Naive thymus-derived CD4-positive, alpha-beta T cell (primary cell): ENCODE results near the gene AKT3. TPM values are rescaled to one million over a fixed set of nuclear protein-coding genes. Genes with fewer than 3 reads are reported as not detected.

Source experiments
- ATAC-seq: fragments of 150-1000 bp; cut with Tn5 transposase; 2 replicates; pipeline ENCODE4 v1.10.0; 2021; ENCODE audit warnings: mild to moderate bottlenecking, moderate library complexity
- CTCF ChIA-PET: fragments of 350-600 bp; sonication (Branson Sonifier 250); formaldehyde crosslinking; loops from one replicate; lab custom pipeline; 2021; ENCODE audit warnings: antibody characterized with exemption; lab: Charles Lee
- POLR2A ChIA-PET: fragments of 350-600 bp; sonication (Branson Sonifier 250); formaldehyde crosslinking; loops from one replicate; lab custom pipeline; 2021; ENCODE audit warnings: antibody characterized with exemption, inconsistent platforms; lab: Charles Lee
- DNase-seq, 9 donors: peaks; one replicate each; pipeline versions ENCODE4 v3.0.0 to v3.0.0-alpha.2; 2020 to 2022; ENCODE audit warnings: mixed read lengths in 1 of 9
- H3K27ac ChIP-seq: one replicate; pipeline ENCODE4 v1.7.0; 2013; ENCODE audit warnings: mild to moderate bottlenecking, low read depth, low read length, moderate library complexity
- H3K27me3 ChIP-seq, 2 donors: one replicate each; pipeline ENCODE4 v1.7.0; 2013; ENCODE audit warnings: low read length in 2 of 2, mild to moderate bottlenecking in 2 of 2, moderate library complexity in 2 of 2; ENCODE audit not compliant: control insufficient read depth in 2 of 2, insufficient read depth in 2 of 2
- H3K36me3 ChIP-seq, 3 experiments: 1 replicate in 2 of 3; 2 replicates in 1 of 3; pipeline ENCODE4 v1.7.0; 2013; ENCODE audit warnings: low read length in 3 of 3, mild to moderate bottlenecking in 3 of 3, moderate library complexity in 1 of 3; ENCODE audit not compliant: insufficient read depth in 3 of 3, control insufficient read depth in 2 of 3
- H3K4me1 ChIP-seq, 2 donors: one replicate each; pipeline ENCODE4 v1.7.0; 2013; ENCODE audit warnings: low read length in 2 of 2, mild to moderate bottlenecking in 2 of 2, moderate library complexity in 1 of 2; ENCODE audit not compliant: control insufficient read depth in 2 of 2, insufficient read depth in 2 of 2
- H3K4me3 ChIP-seq: 2 replicates; pipeline ENCODE4 v1.7.0; 2013; ENCODE audit warnings: mild to moderate bottlenecking, low read length
- H3K9me3 ChIP-seq, 3 experiments: 1 replicate in 2 of 3; 2 replicates in 1 of 3; pipeline ENCODE4 v1.7.0; 2013; ENCODE audit warnings: low read length in 3 of 3; ENCODE audit not compliant: control insufficient read depth in 2 of 3
- H3K27ac Mint-ChIP-seq, 9 donors: one replicate each; pipeline ENCODE4 v1.8.0; 2020 to 2022; ENCODE audit warnings: mixed read lengths in 9 of 9, mild to moderate bottlenecking in 8 of 9, moderate library complexity in 5 of 9, inconsistent platforms in 2 of 9
- H3K27me3 Mint-ChIP-seq, 5 donors: one replicate each; pipeline ENCODE4 v1.8.0; 2021 to 2022; ENCODE audit warnings: mixed read lengths in 5 of 5, mild to moderate bottlenecking in 1 of 5
- H3K36me3 Mint-ChIP-seq, 5 donors: one replicate each; pipeline ENCODE4 v1.8.0; 2020 to 2022; ENCODE audit warnings: mixed read lengths in 5 of 5, mild to moderate bottlenecking in 3 of 5, inconsistent platforms in 1 of 5
- H3K4me1 Mint-ChIP-seq, 7 donors: one replicate each; pipeline ENCODE4 v1.8.0; 2020 to 2022; ENCODE audit warnings: mixed read lengths in 7 of 7, mild to moderate bottlenecking in 3 of 7, inconsistent platforms in 1 of 7
- H3K4me3 Mint-ChIP-seq, 10 donors: one replicate each; pipeline ENCODE4 v1.8.0; 2020 to 2022; ENCODE audit warnings: mild to moderate bottlenecking in 10 of 10, mixed read lengths in 10 of 10, moderate library complexity in 6 of 10, inconsistent platforms in 2 of 10
- H3K9me3 Mint-ChIP-seq, 11 donors: one replicate each; pipeline ENCODE4 v1.8.0; 2020 to 2022; ENCODE audit warnings: mixed read lengths in 11 of 11, mild to moderate bottlenecking in 4 of 11, inconsistent platforms in 1 of 11, moderate library complexity in 1 of 11
- intact Hi-C, 2 donors: fragments of 100-400 bp; cut with micrococcal nuclease; formaldehyde crosslinking; loops; one replicate each; pipeline ENCODE4 v1.15.1; 2023
- polyA plus RNA-seq, 2 donors: library from polyadenylated mRNA; unstranded; fragments of 300-500 nt; fragmentation: Illumina TruSeq; gene quantifications; one replicate each; pipeline ENCODE4 v1.2.3, GENCODE V29; 2021
- total RNA-seq, 6 experiments: library from RNA in 5 of 6; stranded (reverse) in 5 of 6; gene quantifications; 1 replicate in 5 of 6; 2 replicates in 1 of 6; pipeline ENCODE4 v1.2.3 and lab custom pipeline; 2021 to 2026

Gene AKT3
- total RNA-seq: 100 to 1,000 TPM in 1 of 5 experiments, 10 to 100 TPM in 4; 22.5 to 123 (median 88.5) TPM
- 1 to 10 TPM; 1.6 to 3.0 TPM for polyA plus RNA-seq
- 129 reads per million, percentile 88 among the genes with 10 or more reads in this experiment for total RNA-seq (lab: John Stamatoyannopoulos, UW)

DNA sequence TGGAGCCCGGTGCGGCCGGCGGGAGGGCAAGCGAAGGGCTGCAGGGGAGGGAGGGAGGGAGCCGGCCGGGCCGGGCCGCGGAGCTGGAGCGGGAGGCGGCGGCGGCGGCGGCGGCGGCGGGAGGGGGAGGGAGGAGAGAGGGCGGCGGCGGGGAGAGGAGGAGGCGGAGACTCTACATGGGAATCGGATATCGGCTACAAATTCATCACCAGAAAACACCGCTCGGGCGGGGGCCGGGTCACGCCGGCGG, at the start of gene AKT3:
TSS of gene AKT3 (minus strand) at position 42 of the 250 bp plus-strand sequence. CDS start 7,073 bp downstream, outside the sequence.
- ChIA-PET CTCF (no interaction called here), POLR2A (interaction anchor here (1.3 to 2.7 kb wide), 2 partner anchors 11 to 984 kb away, joined by 3 to 12 read pairs; no protein-coding TSS in a partner anchor)
- no peaks in the 10 kb centered on the region for H3K36me3 ChIP-seq
- no peaks in the 10 kb centered on the region for H3K27me3 ChIP-seq
- Mint-ChIP-seq H3K27me3 (peaks cover 0 to 58% (median 0%) of the 10 kb centered on the region in 5 donors), H3K4me1 (peaks cover 8 to 52% (median 31%) of the 10 kb centered on the region in 7 donors), H3K9me3 (peaks cover 0 to 1% (median 0%) of the 10 kb centered on the region in 11 donors), H3K4me3 (peak within 1 kb of the TSS; percentile 92 to 98 (median 95)), H3K27ac (peak within 1 kb of the TSS; percentile 94 to 99 (median 98)), H3K36me3 (peaks cover 0 to 1% (median 0%) of the 10 kb centered on the region in 5 donors)
- intact Hi-C loops: loop anchor here (1.0 to 5.0 kb wide), 13 partner anchors 12 to 1007 kb away; partner anchors contain the start of gene CEP170 (in 1 of the 2)
- peaks cover 4 to 5% of the 10 kb centered on the region in 2 donors for H3K4me1 ChIP-seq
- peak within 1 kb of the TSS; percentile 97 for H3K27ac ChIP-seq
- DNase-seq (no peak), ATAC-seq (peak; percentile 81)
- peak within 1 kb of the TSS; percentile 75 for H3K4me3 ChIP-seq
- no peaks in the 10 kb centered on the region for H3K9me3 ChIP-seq

GRCh38 chr1:243898278-243898677, 48.2 kb upstream of the AKT3 start:
- Histone ChIP-seq H3K27ac (no peak overlapping the region), H3K36me3 (no peaks in the 10 kb centered on the region), H3K27me3 (no peaks in the 10 kb centered on the region), H3K4me1 (no peaks in the 10 kb centered on the region), H3K9me3 (no peaks in the 10 kb centered on the region), H3K4me3 (no peak overlapping the region)
- intact Hi-C loops: no loop called here
- H3K4me1 Mint-ChIP-seq: peaks cover 0 to 4% (median 0%) of the 10 kb centered on the region in 7 donors
- no peak overlapping the region for H3K27ac Mint-ChIP-seq
- peaks cover 0 to 1% (median 0%) of the 10 kb centered on the region in 11 donors for H3K9me3 Mint-ChIP-seq
- ChIA-PET POLR2A (no interaction called here), CTCF (no interaction called here)
- H3K27me3 Mint-ChIP-seq: peaks cover 3 to 12% (median 6%) of the 10 kb centered on the region in 5 donors
- H3K4me3 Mint-ChIP-seq: no peak overlapping the region
- no peak for DNase-seq
- ATAC-seq: no peak
- no peaks in the 10 kb centered on the region for H3K36me3 Mint-ChIP-seq

- Mint-ChIP-seq H3K9me3 (peaks cover 0 to 1% (median 0%) of the 10 kb centered on the region in 11 donors), H3K36me3 (no peaks in the 10 kb centered on the region), H3K4me1 (peaks cover 0 to 4% (median 0%) of the 10 kb centered on the region in 7 donors), H3K27ac (no peak overlapping the region), H3K4me3 (no peak overlapping the region), H3K27me3 (peaks cover 0 to 7% (median 5%) of the 10 kb centered on the region in 5 donors)
- CTCF ChIA-PET: no interaction called here
- no peaks in the 10 kb centered on the region for H3K4me1 ChIP-seq
- H3K36me3 ChIP-seq: no peaks in the 10 kb centered on the region
- no peak for DNase-seq
- no peaks in the 10 kb centered on the region for H3K27me3 ChIP-seq
- H3K9me3 ChIP-seq: no peaks in the 10 kb centered on the region
- H3K27ac ChIP-seq: no peak overlapping the region
- H3K4me3 ChIP-seq: no peak overlapping the region
- intact Hi-C loops: no loop called here
- ATAC-seq: no peak
- POLR2A ChIA-PET: interaction anchor here (1.2 kb wide), 1 partner anchor 13 kb away, joined by 3 read pairs; no protein-coding TSS in a partner anchor
Measured at GRCh38 chr1:243896313-243896712, 46.3 kb upstream of the AKT3 start.

- H3K36me3 Mint-ChIP-seq: no peaks in the 10 kb centered on the region
- ATAC-seq (no peak), DNase-seq (no peak)
- no peak overlapping the region for H3K4me3 Mint-ChIP-seq
- H3K9me3 ChIP-seq: no peaks in the 10 kb centered on the region
- no peak overlapping the region for H3K4me3 ChIP-seq
- ChIA-PET POLR2A (no interaction called here), CTCF (no interaction called here)
- no peaks in the 10 kb centered on the region for H3K27me3 ChIP-seq
- no peak overlapping the region for H3K27ac ChIP-seq
- no peaks in the 10 kb centered on the region for H3K9me3 Mint-ChIP-seq
- intact Hi-C loops: no loop called here
- H3K4me1 ChIP-seq: no peaks in the 10 kb centered on the region
- H3K27ac Mint-ChIP-seq: no peak overlapping the region
- no peaks in the 10 kb centered on the region for H3K4me1 Mint-ChIP-seq
- H3K36me3 ChIP-seq: no peaks in the 10 kb centered on the region
- peaks cover 0 to 7% (median 5%) of the 10 kb centered on the region in 5 donors for H3K27me3 Mint-ChIP-seq
Measured at GRCh38 chr1:243892456-243892855, 42.4 kb upstream of the AKT3 start.

- Mint-ChIP-seq H3K4me3 (no peak overlapping the region), H3K27ac (no peak overlapping the region), H3K9me3 (no peaks in the 10 kb centered on the region), H3K27me3 (peaks cover 0 to 4% (median 0%) of the 10 kb centered on the region in 5 donors), H3K4me1 (no peaks in the 10 kb centered on the region), H3K36me3 (no peaks in the 10 kb centered on the region)
- Histone ChIP-seq H3K4me1 (no peaks in the 10 kb centered on the region), H3K4me3 (no peak overlapping the region), H3K36me3 (no peaks in the 10 kb centered on the region), H3K27ac (no peak overlapping the region), H3K27me3 (no peaks in the 10 kb centered on the region), H3K9me3 (no peaks in the 10 kb centered on the region)
- intact Hi-C loops: no loop called here
- POLR2A ChIA-PET: no interaction called here
- CTCF ChIA-PET: interaction anchor here (0.5 kb wide), 1 partner anchor 595 kb away, joined by 6 read pairs; no protein-coding TSS in a partner anchor
- DNase-seq: no peak
- ATAC-seq: no peak
Measured at GRCh38 chr1:243890576-243890975, 40.5 kb upstream of the AKT3 start.

DNA sequence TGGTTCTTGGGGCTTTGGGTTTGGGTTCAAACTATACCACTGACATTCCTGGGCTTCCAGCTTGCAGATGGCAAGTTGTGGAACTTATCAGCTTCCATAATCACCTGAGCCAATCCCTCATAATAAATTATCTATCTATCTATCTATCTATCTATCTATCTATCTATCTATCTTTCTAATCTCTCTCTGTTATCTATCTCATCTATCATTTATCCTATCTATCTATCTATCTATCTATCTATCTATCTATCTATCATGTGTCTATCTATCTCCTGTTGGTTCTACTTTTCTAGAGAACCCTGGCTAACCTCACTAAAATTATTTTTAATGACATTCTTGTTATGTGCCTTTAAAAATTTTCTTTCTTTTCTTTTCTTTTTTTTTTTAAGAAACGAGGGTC, 35.8 kb upstream of the AKT3 start:
- no peaks in the 10 kb centered on the region for H3K27me3 ChIP-seq
- H3K27ac ChIP-seq: no peak overlapping the region
- H3K9me3 ChIP-seq: no peaks in the 10 kb centered on the region
- no peaks in the 10 kb centered on the region for H3K4me1 ChIP-seq
- POLR2A ChIA-PET: no interaction called here
- CTCF ChIA-PET: no interaction called here
- no peaks in the 10 kb centered on the region for H3K36me3 ChIP-seq
- DNase-seq (no peak), ATAC-seq (no peak)
- Mint-ChIP-seq H3K27ac (no peak overlapping the region), H3K4me3 (no peak overlapping the region), H3K9me3 (no peaks in the 10 kb centered on the region), H3K27me3 (peaks cover 0 to 10% (median 5%) of the 10 kb centered on the region in 5 donors), H3K4me1 (no peaks in the 10 kb centered on the region), H3K36me3 (no peaks in the 10 kb centered on the region)
- H3K4me3 ChIP-seq: no peak overlapping the region
- intact Hi-C loops: no loop called here

DNA sequence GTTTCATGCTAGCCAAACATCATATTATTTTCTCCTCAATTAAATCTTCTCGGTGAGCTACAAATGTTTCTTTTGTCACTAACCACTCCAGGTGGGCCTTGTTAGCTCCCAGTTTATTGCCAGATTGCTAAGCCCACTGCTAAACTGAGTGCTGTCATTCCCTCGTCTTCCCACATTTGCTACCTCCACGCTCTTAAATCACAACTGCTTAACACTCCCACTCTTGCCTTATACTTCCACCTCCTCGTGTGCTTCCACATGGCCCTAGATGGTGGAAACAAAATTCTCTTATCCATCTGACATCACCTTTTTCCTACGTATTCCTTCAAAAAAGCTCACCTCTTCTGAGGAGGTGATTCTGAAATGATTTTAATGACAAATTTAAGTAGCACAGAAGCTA, 34.6 kb upstream of the AKT3 start:
- no peaks in the 10 kb centered on the region for H3K36me3 ChIP-seq
- H3K4me1 ChIP-seq: no peaks in the 10 kb centered on the region
- DNase-seq: no peak
- Mint-ChIP-seq H3K27ac (no peak overlapping the region), H3K36me3 (peaks cover 0 to 1% (median 0%) of the 10 kb centered on the region in 5 donors), H3K9me3 (no peaks in the 10 kb centered on the region), H3K4me1 (no peaks in the 10 kb centered on the region), H3K4me3 (no peak overlapping the region), H3K27me3 (peaks cover 0 to 10% (median 5%) of the 10 kb centered on the region in 5 donors)
- ATAC-seq: no peak
- no peak overlapping the region for H3K4me3 ChIP-seq
- no peaks in the 10 kb centered on the region for H3K9me3 ChIP-seq
- CTCF ChIA-PET: no interaction called here
- no peaks in the 10 kb centered on the region for H3K27me3 ChIP-seq
- no peak overlapping the region for H3K27ac ChIP-seq
- POLR2A ChIA-PET: interaction anchor here (0.6 kb wide), 1 partner anchor 54 kb away, joined by 3 read pairs; no protein-coding TSS in a partner anchor
- intact Hi-C loops: no loop called here
